ENCODE measurements around the gene IPO4.
"Not testable (repeated sequence)": the region's sequence is repeated elsewhere in the genome, so short reads cannot be mapped to it uniquely, and the experiment has no call there.

IPO4 gene

DNA sequence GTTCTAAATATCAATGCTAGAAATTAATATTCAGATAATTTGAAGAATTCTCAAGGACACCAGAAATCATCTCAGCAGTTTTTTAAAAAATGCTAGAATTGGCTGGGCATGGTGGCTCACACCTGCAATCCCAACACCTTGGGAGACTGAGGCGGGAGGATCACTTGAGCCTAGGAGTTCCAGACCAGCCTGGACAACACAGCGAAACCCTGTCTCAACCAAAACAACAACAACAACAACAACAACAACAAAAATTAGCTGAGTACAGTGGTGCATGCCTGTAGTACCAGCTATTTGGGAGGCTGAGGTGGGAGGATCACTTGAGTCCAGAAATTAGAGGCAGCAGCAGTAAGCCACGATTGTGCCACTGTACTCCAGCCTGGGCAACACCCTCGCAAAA, 30.5 kb upstream of the IPO4 start:
- in situ Hi-C loops (cut with HindIII; ENCODE audit: low sequenced_read_pairs), result no loop called here

DNA sequence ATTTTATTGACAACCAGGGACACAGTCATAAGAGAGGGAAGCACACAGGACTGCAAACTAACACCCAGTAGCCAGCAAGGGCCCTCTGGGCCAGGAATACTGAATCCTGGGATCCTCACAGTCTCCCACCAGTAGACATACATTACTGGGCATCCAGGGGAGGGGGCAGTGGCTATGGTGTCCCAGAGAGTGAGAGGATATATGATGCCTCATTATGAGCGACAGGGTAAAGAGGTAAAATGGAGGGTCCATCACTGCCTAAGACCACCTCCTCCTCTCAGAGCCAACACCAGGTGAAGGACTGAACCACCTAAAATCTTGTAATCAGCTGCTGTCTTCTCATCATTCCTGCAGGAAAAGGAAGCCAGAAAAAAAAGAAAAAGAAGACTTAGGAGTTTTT, 28.3 kb upstream of the IPO4 start:
- in situ Hi-C loops (cut with HindIII; ENCODE audit: low sequenced_read_pairs), result not testable (repeated sequence)

DNA sequence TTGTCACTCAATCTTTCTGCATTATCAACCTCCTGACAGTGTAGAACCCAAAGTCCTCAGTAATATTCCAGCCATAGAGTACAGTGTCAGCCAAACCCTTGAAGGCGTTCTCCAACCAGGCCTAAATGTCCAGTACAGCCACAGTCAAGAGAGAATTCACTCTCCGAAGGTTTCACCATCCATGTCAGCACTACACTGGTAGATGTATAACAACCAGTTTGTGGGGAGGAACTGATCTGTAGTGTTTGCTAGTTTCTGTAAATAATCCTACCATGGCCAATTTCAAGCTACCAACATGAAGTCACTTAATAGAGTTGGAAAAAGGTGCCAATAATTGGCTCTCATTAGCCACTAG, 27.7 kb upstream of the IPO4 start:
- in situ Hi-C loops (cut with HindIII; ENCODE audit: low sequenced_read_pairs), result no loop called here

DNA sequence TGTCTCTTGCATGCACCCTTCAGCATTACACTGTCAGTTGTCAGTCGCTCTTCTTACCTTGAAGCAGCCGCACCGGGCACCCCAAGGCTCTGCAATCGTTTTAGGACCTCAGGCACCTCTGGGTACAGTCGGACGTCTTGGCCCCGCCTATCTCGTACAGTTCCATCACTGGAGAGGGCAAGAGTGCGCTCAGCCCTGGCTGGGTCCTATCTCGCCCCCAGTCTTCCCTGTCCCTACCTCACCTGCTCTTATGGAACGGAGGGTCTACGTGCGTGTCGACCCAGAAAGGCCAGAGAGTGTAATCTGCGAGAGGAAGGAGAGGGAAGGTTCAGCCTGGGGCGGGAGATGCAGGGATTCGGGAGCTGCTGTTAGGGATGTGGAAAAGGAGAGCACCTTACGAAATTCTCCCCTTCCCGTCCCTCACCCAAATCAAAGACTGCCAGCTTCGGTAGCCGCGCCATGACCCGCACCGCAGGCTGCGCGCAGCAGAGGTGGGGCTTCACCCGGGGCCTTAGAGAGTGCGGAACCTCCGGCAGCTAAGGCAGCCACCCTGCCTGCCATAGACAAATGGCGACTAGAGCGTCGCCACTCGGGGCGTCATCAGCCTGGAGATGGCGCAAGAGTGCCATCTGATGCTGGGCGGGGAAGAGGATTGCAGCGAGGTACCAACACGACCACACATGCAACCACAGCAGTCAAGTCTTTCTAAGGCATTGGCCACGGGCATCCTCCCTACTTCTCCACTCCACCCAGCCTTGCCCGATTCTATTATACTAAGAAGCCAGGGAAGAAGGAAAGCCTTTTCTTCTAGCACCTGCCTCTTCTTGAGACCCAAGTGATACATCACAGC, 27.1 kb upstream of the IPO4 start, which contains the start of gene MDP1:
TSS of gene MDP1 (minus strand) at position 572 of the 850 bp plus-strand sequence. CDS start at position 461, 111 bp downstream.
- in situ Hi-C loops (cut with HindIII; ENCODE audit: low sequenced_read_pairs), result no loop called here

DNA sequence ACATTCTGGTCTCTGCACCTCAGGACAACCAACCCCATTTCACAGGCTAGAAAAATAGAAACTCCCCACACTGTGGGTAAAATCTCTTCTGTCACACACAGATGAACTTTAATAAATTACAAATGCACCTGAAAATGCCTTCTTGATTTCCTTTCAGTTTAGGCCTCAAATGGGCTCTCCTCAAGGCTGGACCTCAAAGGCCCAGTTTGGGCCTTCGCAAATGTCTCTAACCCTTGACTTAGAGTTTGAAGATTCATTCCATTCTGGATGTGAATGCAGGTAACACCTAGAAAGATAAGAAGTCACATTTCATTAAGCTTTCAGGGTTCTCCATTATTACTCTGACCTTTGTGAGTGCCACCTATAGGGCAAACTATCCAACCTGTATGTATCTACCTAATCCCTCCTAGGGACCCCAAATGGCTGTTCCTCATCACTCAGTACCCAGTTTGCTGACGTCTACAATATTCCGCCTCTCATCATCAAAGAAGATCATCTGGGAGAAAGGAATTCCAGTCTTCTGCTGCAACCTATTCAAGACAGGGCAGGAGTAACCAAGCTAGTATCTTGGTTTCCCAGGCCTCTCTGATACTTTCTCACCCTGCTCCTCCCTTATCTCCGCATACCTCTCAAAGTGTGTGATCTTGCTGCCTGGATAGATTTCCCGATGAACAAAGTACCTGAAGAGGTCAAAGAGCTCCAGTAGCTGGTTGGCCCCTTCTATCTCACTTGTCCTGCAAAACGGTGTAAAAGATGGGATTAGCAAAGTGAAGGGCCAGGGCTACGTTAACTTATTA, 25.4 kb upstream of the IPO4 start:
- in situ Hi-C loops (cut with HindIII; ENCODE audit: low sequenced_read_pairs), result no loop called here

DNA sequence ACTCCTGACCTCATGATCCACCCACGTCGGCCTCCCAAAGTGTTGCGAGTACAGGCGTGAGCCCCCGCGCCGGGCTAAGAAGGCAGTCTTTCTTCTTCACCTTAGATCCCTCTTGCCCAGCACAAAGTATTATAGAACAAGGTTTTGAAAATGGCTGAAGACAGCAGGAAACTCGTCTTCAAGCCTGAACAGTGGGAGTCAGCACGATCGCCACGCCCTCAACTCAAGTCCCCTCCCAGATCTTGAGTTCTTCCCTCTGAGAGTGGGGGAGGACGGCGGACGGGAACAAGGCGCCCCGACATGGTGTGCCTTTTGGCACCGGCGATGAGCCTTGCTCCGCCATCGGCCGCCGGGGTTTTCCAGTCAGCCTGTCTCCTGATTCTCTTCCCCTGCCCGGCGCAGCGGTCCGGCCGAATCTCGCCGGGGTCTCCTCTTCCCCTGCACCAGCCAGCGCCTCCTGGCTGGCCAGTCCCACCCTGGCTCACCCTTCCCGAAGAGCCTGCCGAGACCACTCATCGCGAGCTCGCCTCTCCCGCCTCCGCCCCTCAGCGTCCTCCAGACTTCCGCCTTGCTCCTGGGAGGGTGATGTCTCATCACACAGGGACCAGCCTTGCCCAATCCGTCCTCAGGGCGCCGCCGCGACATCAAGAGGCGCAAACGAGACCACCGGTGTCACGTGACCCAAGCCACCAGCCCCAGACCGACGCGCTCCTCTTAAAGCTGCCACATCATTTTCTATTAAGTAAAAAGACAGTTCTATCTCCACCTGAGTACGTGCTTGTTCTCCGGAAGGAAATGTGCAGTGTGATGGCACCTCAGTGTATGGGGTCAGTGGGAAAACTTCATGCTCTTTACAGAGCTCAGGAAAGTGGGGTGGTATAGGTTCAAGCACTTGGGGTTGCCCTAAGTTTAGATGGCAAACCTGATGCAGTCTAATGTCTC, 24.6 kb upstream of the IPO4 start, which contains the start of gene CHMP4A:
TSS of gene CHMP4A (minus strand) at position 565 of the 942 bp plus-strand sequence. CDS start at position 516, 49 bp downstream.
- in situ Hi-C loops (cut with HindIII; ENCODE audit: low sequenced_read_pairs), result no loop called here

DNA sequence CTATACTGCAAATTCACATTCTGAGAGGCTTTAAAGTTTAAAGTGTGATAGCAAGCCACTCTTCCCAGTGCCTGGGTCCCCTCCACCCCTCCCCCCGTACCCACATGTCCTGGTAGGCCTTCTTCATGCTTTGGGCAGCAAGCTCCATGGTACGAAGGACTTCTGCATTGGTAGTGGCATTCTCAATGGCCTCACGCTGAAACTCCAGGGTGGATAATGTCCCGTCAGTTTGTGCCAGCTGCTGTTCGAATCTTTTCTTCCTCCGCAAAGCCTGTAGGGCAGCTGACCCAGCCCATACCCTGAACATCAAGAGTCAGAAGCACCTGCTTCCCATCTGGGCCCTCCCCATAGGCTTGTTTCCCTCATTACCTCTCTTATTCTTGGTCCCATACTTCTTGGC, 22.7 kb upstream of the IPO4 start:
- in situ Hi-C loops (cut with HindIII; ENCODE audit: low sequenced_read_pairs), result no loop called here

DNA sequence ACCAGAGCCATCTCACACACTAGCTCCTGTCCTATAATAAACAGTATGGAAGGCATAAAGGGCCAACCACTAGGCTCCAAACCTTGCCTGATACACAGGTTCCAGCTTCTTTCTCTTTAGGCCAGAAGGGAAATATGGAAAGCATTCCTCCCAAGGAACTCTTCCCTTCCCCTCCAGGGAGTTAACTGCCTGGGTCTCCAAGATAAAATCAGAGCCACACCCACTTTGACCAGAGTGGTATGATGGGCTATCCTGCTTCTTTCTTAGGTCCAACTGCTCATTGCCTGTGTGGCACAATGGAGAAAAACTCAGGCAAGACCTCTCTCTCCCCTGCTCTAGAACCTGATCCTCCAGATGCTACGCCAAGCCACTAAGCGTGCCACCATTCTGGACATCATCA, 19.0 kb upstream of the IPO4 start:
- in situ Hi-C loops (cut with HindIII; ENCODE audit: low sequenced_read_pairs), result no loop called here

DNA sequence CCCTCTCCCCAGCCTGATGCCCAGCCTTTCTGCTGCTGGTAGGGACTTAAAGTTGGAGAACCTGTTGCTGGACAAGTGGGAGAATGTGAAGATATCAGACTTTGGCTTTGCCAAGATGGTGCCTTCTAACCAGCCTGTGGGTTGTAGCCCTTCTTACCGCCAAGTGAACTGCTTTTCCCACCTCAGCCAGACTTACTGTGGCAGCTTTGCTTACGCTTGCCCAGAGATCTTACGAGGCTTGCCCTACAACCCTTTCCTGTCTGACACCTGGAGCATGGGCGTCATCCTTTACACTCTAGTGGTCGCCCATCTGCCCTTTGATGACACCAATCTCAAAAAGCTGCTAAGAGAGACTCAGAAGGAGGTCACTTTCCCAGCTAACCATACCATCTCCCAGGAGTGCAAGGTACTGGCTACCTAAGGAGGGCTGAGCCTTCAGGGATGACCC, 18.5 kb upstream of the IPO4 start:
- in situ Hi-C loops (cut with HindIII; ENCODE audit: low sequenced_read_pairs), result no loop called here

DNA sequence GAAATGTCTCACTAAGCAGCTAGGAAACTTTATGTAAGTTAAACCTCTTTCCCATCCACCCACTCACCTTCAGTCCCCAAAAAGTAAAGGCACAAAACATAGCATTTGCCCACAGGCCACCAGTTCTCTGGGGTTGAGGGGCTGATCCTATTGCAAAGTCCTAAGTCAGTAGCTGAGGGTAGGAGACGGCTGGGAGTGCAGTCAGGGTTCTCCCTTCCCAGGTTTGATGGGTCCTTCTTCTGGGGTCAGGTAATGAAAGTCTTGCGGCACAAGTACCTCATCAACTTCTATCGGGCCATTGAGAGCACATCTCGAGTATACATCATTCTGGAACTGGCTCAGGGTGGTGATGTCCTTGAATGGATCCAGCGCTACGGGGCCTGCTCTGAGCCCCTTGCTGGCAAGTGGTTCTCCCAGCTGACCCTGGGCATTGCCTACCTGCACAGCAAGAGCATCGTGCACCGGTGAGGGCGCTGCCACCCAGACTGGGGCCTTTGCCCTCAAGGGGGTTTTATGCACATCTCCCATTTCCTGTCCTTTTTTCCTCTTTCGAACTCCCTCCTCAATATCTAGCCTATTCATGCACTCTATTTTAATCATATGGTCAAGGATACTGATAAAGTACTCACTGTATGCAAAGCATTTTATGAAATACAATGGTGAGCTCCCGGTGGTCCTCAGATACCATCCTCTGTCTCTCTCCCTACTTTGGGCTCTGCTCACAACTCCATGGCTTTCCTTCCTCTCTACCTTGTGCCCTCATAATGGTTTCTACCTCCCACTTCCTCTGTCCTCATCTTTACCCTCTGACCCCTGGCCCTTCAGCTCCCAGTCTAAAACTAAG, 17.9 kb upstream of the IPO4 start:
- in situ Hi-C loops (cut with HindIII; ENCODE audit: low sequenced_read_pairs), result no loop called here

DNA sequence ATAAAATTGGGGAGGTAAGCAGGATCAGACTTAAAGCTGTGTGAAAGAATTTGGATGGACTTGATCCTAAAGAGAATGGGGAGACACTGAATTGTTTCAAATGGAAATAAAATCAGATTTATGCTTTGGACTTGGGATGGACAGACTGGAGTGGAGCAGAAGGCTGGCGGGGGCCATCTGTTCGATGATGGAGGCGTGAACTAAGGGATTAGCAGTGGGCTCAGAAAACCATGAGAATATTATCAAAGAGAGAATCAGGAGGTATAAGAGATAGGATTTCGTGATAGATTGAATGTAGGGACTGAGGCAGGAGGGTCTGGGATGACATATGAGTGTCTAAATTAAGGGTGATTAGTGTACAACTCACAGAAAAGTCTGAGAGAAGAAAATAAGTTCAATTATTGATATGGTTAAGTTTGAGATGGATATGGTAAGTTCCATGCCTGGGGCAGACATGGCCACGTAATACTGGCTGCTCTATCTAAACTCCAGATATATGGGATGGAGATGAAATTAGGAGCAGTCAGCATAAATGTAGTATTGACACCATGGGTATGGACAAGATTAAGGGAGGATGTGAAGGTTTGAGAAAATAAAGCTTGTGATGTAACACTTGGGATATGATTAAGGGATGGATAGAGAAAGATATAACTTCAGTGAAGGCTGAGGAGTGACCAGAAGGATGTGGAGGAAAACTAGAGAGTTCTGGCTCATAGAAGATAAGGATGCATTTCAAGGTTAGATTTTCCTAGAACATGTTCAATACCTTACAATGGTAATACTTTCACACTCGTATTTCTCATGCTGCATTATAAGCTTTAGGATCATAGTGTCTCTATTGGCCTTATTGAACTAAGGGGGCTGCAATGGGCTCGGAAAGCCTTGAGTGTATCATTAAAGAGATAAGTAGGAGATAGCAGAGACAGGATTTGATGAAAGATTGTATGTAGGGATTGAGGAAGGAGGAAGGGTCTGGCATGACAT, 15.8 kb upstream of the IPO4 start:
- in situ Hi-C loops (cut with HindIII; ENCODE audit: low sequenced_read_pairs), result no loop called here

DNA sequence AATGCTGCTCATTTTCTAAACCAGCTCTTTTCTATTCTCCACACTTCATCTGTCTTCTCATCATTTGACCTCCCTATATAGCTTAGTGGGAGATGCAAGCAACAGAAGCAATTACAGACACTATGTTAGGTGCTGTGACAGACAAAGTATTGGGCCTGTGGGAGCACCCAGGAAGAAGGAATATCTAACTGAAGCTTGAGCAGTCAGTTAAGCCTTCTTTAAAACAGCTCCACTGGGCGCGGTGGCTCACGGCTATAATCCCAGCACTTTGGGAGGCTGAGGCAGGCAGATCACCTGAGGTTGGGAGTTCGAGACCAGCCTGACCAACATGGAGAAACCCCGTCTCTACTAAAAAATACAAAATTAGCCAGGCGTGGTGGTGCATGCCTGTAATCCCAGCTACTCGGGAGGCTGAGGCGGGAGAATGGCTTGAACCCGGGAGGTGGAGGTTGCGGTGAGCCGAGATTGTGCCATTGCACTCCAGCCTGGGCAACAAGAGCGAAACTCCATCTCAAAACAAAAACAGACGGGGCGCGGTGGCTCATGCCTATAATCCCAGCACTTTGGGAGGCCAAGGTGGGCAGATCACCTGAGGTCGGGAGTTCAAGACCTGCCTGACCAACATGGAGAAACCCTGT, 14.8 kb upstream of the IPO4 start:
- in situ Hi-C loops (cut with HindIII; ENCODE audit: low sequenced_read_pairs), result not testable (repeated sequence)

DNA sequence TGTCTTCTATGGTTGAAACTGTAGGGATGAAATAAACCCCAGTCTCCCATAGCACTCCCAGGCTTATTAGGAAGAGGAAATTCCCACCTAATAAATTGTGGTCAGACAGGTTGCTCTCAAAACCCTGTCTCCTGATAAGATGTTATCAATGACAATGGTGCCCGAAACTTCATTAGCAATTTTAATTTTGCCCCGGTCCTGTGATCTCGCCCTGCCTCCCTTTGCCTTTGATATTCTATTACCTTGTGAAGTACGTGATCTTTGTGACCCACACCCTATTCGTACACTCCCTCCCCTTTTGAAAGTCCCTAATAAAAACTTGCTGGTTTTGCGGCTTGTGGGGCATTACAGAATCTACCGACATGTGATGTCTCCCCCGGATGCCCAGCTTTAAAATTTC, 13.9 kb upstream of the IPO4 start:
- in situ Hi-C loops (cut with HindIII; ENCODE audit: low sequenced_read_pairs), result not testable (repeated sequence)

DNA sequence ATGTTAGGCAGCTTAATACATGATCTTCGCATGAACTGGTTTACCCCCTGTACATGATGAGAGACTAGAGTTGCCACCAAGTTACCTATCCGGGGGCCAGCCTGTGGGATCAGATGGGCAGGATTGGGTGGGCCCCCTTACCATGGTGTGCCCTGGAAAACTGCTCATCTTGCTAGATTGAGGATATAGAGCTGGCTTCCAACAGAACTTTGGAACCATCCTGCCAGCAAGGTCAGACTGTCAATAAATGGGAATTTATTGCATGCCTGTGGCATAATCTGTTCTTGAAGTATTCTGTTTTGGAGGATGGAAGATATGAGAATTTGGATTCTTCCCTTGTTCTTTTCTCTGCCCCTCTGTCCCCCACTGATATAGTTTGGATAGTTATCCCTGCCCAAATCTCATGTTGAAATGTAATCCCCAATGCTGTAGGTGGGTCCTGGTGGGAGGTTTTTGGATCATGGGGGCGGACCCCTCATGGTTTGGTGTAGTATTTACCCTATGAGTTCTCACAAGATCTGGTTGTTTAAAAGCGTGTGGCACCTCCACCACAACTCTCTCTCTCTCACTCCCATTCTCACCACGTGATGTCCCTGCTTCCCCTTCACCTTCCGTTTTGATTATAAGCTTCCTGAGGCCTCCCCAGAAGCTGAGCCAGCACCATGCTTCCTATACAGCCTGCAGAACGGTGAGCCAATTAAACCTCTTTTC, 10.4 kb upstream of the IPO4 start:
- in situ Hi-C loops (cut with HindIII; ENCODE audit: low sequenced_read_pairs), result no loop called here

DNA sequence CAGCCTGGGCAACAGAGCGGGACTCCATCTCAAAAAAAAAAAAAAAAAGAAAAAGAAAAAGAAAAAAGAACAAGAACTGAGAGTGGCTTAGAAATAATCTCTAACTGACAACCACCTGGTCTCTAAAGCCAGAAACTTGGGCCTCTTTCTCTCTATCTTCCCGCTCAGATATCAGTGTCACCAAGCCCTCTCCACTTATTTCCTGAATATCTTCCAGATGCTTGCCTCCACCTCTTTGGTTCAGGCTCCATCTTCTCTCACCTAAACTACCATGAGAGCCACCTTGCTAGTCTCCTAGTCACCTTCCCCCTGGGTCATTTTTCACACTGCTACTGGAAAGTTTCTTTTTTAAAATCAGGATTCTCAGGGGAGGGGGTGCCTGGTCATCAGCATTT, 8.4 kb upstream of the IPO4 start:
- in situ Hi-C loops (cut with HindIII; ENCODE audit: low sequenced_read_pairs), result no loop called here

DNA sequence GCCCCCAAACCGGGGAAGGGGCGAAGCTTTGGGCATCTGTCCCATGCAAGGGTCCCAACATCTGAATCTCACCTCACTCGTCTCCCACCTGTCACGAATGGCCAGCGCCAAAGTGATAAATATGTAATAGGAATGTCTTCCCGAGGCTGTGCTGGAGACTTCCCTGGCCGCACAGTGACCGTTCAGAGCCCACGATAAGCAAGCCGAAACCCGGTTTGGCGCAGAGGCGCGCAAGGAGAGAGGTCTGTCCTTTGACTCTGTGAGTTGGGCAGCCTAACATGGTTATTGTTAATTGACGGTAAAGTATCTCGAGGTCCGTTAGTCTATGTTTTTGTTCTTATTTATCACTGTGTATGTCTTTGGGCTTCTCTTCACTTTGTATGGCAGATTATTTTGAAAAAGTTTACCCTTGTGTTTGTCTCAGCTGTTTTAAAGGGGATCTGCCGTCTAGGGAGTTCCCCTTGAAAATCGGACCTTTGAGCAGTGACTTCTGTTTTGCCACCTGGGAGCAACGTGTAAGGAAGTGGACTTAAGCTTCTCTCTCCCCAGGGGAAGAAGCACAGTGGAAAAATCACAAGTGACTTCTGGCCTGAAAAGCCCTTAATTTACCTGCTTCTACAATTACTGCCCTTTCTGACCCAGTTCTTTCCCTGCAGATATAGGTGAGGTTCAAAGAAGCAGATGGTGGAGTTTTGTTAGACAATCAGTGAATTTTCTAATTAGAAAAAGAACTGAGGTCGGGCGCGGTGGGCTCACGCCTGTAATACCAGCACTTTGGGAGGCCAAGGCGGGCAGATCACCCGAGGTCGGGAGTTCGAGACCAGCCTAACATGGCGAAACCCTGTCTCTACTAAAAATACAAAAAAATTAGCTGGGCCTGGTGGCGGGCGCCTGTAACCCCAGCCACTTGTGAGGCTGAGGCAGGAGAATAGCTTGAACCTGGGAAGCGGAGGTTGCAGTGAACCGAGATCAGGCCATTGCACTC, 7.7 kb upstream of the IPO4 start:
- in situ Hi-C loops (cut with HindIII; ENCODE audit: low sequenced_read_pairs), result no loop called here
